NCI-H345 treated with DMSO at 0.1 percent for 48 hours (cell line): Measurements from ENCODE around the gene UBE3C.

Source experiments
- DNase-seq: peaks from one replicate; lab custom pipeline; 2025; ENCODE audit not compliant: unreplicated experiment; lab: John Stamatoyannopoulos, UW

The UBE3C gene

GRCh38 chr7:157176771-157177170 lies 38.0 kb downstream of the UBE3C start:
- DNase-seq: no peak

GRCh38 chr7:157177333-157177982 lies 38.7 kb downstream of the UBE3C start:
- no peak for DNase-seq

GRCh38 chr7:157177983-157178381 lies 39.3 kb downstream of the UBE3C start:
- no peak for DNase-seq

- DNase-seq: no peak
These were observed 45.1 kb downstream of the UBE3C start for GRCh38 chr7:157183832-157184231.

GRCh38 chr7:157188091-157188665 lies 49.5 kb downstream of the UBE3C start:
- no peak for DNase-seq

GRCh38 chr7:157189405-157189804 lies 50.7 kb downstream of the UBE3C start:
- DNase-seq: no peak

- DNase-seq: no peak
These were observed 54.1 kb downstream of the UBE3C start for GRCh38 chr7:157192861-157193260.

- DNase-seq: no peak
These were observed 54.5 kb downstream of the UBE3C start for GRCh38 chr7:157193274-157193673.

GRCh38 chr7:157194948-157195347 lies 56.2 kb downstream of the UBE3C start:
- no peak for DNase-seq

GRCh38 chr7:157195868-157196267 lies 57.1 kb downstream of the UBE3C start:
- no peak for DNase-seq

GRCh38 chr7:157204134-157204533 lies 65.4 kb downstream of the UBE3C start:
- no peak for DNase-seq

GRCh38 chr7:157205438-157205837 lies 66.7 kb downstream of the UBE3C start:
- DNase-seq: no peak

GRCh38 chr7:157208571-157209413 lies 70.1 kb downstream of the UBE3C start:
- no peak for DNase-seq

GRCh38 chr7:157210682-157211081 lies 72.0 kb downstream of the UBE3C start:
- no peak for DNase-seq

- no peak for DNase-seq
These were observed 73.0 kb downstream of the UBE3C start for GRCh38 chr7:157211690-157212089.

GRCh38 chr7:157219154-157219553 lies 80.4 kb downstream of the UBE3C start:
- no peak for DNase-seq

GRCh38 chr7:157220916-157221569 lies 82.3 kb downstream of the UBE3C start:
- DNase-seq: no peak

- DNase-seq: no peak
These were observed 84.0 kb downstream of the UBE3C start for GRCh38 chr7:157222687-157223086.

- DNase-seq: no peak
These were observed 85.9 kb downstream of the UBE3C start for GRCh38 chr7:157224627-157225026.

GRCh38 chr7:157228864-157229422 lies 90.2 kb downstream of the UBE3C start:
- DNase-seq: no peak

GRCh38 chr7:157233677-157234076 lies 95.0 kb downstream of the UBE3C start:
- DNase-seq: no peak
